ENCODE measurements around the gene ZNF19.

DNA sequence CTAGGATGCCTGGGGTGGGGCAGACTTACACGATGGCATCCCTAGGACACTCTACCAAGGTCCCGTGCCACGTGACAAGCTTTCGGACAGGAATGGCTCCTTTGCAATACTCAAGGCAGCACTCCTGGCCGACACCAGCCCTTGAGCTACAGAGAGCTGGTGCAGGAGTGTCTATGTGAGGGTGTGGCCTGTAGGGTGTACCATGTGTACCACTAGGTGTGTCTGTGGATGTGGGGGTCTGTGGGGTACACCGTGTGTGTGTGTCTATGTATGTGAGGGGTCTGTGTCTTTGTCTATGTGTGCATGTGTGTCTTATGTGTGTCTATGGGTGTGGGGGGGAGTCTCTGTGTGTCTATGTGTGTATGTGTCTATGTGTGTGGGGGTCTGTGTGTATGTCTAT, 45.4 kb downstream of the ZNF19 start:
- TF ChIP-seq, protein P1, sequence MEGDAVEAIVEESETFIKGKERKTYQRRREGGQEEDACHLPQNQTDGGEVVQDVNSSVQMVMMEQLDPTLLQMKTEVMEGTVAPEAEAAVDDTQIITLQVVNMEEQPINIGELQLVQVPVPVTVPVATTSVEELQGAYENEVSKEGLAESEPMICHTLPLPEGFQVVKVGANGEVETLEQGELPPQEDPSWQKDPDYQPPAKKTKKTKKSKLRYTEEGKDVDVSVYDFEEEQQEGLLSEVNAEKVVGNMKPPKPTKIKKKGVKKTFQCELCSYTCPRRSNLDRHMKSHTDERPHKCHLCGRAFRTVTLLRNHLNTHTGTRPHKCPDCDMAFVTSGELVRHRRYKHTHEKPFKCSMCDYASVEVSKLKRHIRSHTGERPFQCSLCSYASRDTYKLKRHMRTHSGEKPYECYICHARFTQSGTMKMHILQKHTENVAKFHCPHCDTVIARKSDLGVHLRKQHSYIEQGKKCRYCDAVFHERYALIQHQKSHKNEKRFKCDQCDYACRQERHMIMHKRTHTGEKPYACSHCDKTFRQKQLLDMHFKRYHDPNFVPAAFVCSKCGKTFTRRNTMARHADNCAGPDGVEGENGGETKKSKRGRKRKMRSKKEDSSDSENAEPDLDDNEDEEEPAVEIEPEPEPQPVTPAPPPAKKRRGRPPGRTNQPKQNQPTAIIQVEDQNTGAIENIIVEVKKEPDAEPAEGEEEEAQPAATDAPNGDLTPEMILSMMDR (IDR thresholded peaks at IDR 0.05), result no peak
- TF ChIP-seq POLR2A (IDR thresholded peaks at IDR 0.05), result no peak

Data from body of pancreas (tissue), 4 donors.